GM18508 (cell line): ENCODE results near the gene TMC6.
"Not testable (repeated sequence)": the region's sequence is repeated elsewhere in the genome, so short reads cannot be mapped to it uniquely, and the experiment has no call there.

Experiments used
- ATAC-seq: cut with Tn5 transposase; IDR thresholded peaks from one replicate; pipeline ENCODE4 v1.9.1; 2021; ENCODE audit warnings: moderate number of reproducible peaks; ENCODE audit not compliant: insufficient read depth, unreplicated experiment

TMC6 gene

GRCh38 chr17:78082355-78082872, 46.1 kb downstream of the TMC6 start:
- ATAC-seq = not testable (repeated sequence)

DNA sequence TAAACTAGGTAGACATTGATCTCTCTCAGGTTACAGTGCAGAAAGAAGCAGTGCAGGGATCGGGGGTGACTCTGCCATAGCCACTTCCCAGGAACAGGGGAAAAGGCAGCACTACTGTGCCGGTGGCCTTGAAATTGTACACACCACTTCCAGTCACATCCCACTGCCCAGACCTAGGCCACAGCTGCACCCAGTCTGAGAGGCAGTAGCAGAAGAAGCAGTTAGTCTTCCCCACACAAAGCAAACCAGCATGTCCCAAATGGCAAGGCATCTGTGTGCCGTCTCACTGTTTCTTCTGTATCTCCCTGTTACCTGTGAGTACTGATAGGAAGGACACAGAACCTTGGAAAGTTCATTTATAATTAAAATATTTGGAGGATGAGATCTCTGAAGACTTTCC, 47.0 kb downstream of the TMC6 start:
- ATAC-seq = no peak

DNA sequence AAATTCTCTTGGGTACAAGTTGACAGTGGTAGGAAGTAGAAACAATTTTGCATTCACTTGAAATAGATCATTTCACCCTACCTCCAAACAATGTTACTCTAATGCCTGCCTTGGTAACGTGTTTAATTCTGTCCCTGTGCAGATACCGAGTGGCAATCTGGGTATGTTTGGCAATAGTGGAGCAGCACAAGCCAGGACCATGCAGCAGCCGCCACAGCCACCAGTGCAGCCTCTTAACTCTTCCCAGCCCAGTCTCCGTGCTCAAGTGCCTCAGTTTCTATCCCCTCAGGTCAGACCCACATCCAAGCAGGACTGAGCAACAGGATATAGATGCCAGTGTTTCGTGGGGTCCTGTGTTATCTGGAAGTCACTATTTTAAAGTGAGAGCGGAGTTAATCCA, 49.3 kb downstream of the TMC6 start:
- no peak for ATAC-seq

- no peak for ATAC-seq
Measured at GRCh38 chr17:78075545-78075944, 53.0 kb downstream of the TMC6 start.

DNA sequence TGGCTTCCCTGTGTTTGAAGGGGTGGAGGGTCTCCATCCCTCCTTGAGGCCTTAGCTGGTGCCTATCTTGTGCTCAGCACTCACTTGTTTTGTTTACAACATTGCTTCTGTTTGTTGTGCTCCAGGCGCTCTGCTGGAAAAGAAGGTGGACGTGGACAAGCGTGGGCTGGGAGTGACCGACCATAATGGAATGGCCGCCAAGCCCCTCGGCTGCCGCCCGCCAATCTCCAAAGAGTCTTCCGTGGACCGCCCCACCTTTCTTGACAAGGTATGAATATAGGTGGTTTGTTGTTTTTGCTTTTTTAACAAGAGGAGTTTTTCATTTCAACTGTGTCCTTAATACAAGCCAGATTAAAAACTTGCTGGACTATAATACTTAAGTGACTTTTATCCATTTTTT, 53.5 kb downstream of the TMC6 start:
- no peak for ATAC-seq

- no peak for ATAC-seq
Measured at GRCh38 chr17:78072961-78073360, 55.6 kb downstream of the TMC6 start.

GRCh38 chr17:78069695-78070094, 58.9 kb downstream of the TMC6 start:
- ATAC-seq = no peak

DNA sequence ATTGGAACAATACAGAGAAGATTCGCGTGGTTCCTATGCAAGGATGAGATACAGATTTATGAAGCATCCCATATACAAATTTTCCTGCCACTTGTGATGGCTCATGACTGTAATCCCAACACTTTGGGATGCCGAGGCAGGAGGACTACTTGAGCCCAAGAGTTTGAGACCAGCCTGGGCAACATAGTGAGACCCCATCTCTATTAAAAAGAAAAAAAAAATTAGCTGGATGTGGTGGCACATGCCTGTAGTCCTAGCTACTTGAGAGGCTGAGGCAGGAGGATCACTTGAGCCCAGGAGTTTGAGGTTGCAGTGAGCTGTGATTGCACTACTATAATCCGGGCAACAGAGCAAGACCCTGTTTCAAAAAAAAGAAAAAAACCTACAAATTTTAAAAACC, 61.6 kb downstream of the TMC6 start:
- ATAC-seq = not testable (repeated sequence)

GRCh38 chr17:78064708-78065107, 63.8 kb downstream of the TMC6 start:
- no peak for ATAC-seq

GRCh38 chr17:78063489-78063888, 65.1 kb downstream of the TMC6 start:
- ATAC-seq = no peak

GRCh38 chr17:78062596-78062995, 66.0 kb downstream of the TMC6 start:
- ATAC-seq = no peak
